Upper lobe of left lung (tissue), 4 donors: Measurements from ENCODE around the gene ZNF709.
"Not testable (repeated sequence)": the region's sequence is repeated elsewhere in the genome, so short reads cannot be mapped to it uniquely, and the experiment has no call there.

Experiments used
- POLR2AphosphoS5 ChIP-seq, 2 donors: sonication (generic); formaldehyde crosslinking; IDR thresholded peaks; one replicate each; pipeline ENCODE4 v1.5.1; 2017; ENCODE audit warnings: antibody characterized with exemption in 2 of 2
- TF ChIP-seq, protein P1 (sequence below), 6 experiments: fragments of 450-650 bp in 4 of 6; fragments of 200-600 bp in 2 of 6; sonication (generic) in 2 of 6; IDR thresholded peaks; one replicate each; pipeline ENCODE4 v1.5.1; 2016 to 2019; ENCODE audit warnings: antibody characterized with exemption in 6 of 6

DNA sequence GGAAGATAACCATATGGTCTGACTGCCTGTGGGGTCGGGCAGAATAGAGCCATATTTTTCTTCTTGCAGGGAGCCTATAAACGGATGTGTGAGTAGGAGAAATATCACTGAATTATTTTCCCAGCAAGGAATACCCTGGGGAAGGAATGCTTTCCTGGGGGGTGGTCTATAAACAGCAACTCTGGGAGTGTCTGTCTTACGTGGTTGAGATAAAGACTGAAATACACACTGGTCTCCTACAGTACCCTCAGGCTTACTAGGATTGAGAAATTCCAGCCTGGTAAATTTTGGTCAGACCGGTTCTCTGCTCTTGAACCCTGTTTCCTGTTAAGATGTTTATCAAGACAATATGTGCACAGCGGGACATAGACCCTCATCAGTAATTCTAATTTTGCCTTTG, 67.3 kb downstream of the ZNF709 start:
- TF ChIP-seq, protein P1, sequence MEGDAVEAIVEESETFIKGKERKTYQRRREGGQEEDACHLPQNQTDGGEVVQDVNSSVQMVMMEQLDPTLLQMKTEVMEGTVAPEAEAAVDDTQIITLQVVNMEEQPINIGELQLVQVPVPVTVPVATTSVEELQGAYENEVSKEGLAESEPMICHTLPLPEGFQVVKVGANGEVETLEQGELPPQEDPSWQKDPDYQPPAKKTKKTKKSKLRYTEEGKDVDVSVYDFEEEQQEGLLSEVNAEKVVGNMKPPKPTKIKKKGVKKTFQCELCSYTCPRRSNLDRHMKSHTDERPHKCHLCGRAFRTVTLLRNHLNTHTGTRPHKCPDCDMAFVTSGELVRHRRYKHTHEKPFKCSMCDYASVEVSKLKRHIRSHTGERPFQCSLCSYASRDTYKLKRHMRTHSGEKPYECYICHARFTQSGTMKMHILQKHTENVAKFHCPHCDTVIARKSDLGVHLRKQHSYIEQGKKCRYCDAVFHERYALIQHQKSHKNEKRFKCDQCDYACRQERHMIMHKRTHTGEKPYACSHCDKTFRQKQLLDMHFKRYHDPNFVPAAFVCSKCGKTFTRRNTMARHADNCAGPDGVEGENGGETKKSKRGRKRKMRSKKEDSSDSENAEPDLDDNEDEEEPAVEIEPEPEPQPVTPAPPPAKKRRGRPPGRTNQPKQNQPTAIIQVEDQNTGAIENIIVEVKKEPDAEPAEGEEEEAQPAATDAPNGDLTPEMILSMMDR (IDR thresholded peaks at IDR 0.05) = not testable (repeated sequence)
- not testable (repeated sequence) for TF ChIP-seq POLR2AphosphoS5 (IDR thresholded peaks at IDR 0.05)
